Keratinocyte (primary cell): ENCODE measurements around the gene PCED1A. TPM values are rescaled to one million over a fixed set of nuclear protein-coding genes. Genes with fewer than 3 reads are reported as not detected.

Experiments
- DNase-seq: peaks from one replicate; pipeline ENCODE4 v3.0.0-alpha.2; 2011; ENCODE audit warnings: low read depth, missing footprints, low spot score
- FAIRE-seq: peaks from 2 replicates; lab custom pipeline; 2011; peaks lifted over from hg19 to GRCh38; lab: Jason Lieb, UNC
- H2AFZ ChIP-seq: 2 replicates; pipeline ENCODE4 v1.6.0; 2012; ENCODE audit warnings: low read length, control low read depth, inconsistent platforms; ENCODE audit not compliant: control insufficient read depth
- H3K27ac ChIP-seq: 2 replicates; pipeline ENCODE4 v1.5.1; 2011; ENCODE audit warnings: low read length; ENCODE audit not compliant: control insufficient read depth, insufficient read depth
- H3K27me3 ChIP-seq: 3 replicates; pipeline ENCODE4 v1.6.0; 2011; ENCODE audit warnings: low read length; ENCODE audit not compliant: control insufficient read depth, insufficient read depth; ENCODE audit errors: extremely low read depth
- H3K36me3 ChIP-seq, 2 experiments: 2 replicates in 1 of 2; 3 replicates in 1 of 2; pipeline ENCODE4 v1.5.1; 2011; ENCODE audit warnings: low read length in 2 of 2, mild to moderate bottlenecking in 1 of 2; ENCODE audit not compliant: control insufficient read depth in 2 of 2, insufficient read depth in 2 of 2; ENCODE audit errors: extremely low read depth in 1 of 2
- H3K4me1 ChIP-seq: 3 replicates; pipeline ENCODE4 v1.5.1; 2011; ENCODE audit warnings: low read length; ENCODE audit not compliant: control insufficient read depth, insufficient read depth; ENCODE audit errors: extremely low read depth
- H3K4me2 ChIP-seq: 3 replicates; pipeline ENCODE4 v1.6.0; 2011; ENCODE audit warnings: low read depth, low read length; ENCODE audit not compliant: control insufficient read depth, insufficient read depth; ENCODE audit errors: extremely low read depth
- H3K4me3 ChIP-seq, 3 experiments: fragments of 200-600 bp in 1 of 3; sonication (generic) in 1 of 3; 2 replicates in 2 of 3; 3 replicates in 1 of 3; pipeline ENCODE4 v1.5.1; 2011 to 2016; ENCODE audit warnings: low read length in 3 of 3, mild to moderate bottlenecking in 3 of 3, control low read depth in 2 of 3, inconsistent platforms in 1 of 3, low read depth in 1 of 3, mixed read lengths in 1 of 3, mixed run types in 1 of 3, moderate library complexity in 1 of 3; ENCODE audit not compliant: control insufficient read depth in 2 of 3, insufficient read depth in 2 of 3; ENCODE audit errors: extremely low read depth in 1 of 3
- H3K79me2 ChIP-seq: 2 replicates; pipeline ENCODE4 v1.6.0; 2012; ENCODE audit warnings: low read length; ENCODE audit not compliant: control insufficient read depth, insufficient read depth
- H3K9ac ChIP-seq: 3 replicates; pipeline ENCODE4 v1.6.0; 2011; ENCODE audit warnings: low read length; ENCODE audit not compliant: control insufficient read depth, insufficient read depth; ENCODE audit errors: extremely low read depth
- H3K9me1 ChIP-seq: 3 replicates; pipeline ENCODE4 v1.6.0; 2011; ENCODE audit warnings: low read length; ENCODE audit not compliant: control insufficient read depth, insufficient read depth; ENCODE audit errors: extremely low read depth
- H3K9me3 ChIP-seq: 2 replicates; pipeline ENCODE4 v1.5.1; 2012; ENCODE audit warnings: low read depth, low read length; ENCODE audit not compliant: control insufficient read depth
- H4K20me1 ChIP-seq: 3 replicates; pipeline ENCODE4 v1.6.0; 2011; ENCODE audit warnings: low read length; ENCODE audit not compliant: control insufficient read depth, insufficient read depth; ENCODE audit errors: extremely low read depth
- CTCF ChIP-seq, 3 experiments: IDR thresholded peaks in 1 of 3; conservative IDR thresholded peaks in 1 of 3; optimal IDR thresholded peaks in 1 of 3; 2 replicates in 2 of 3; 3 replicates in 1 of 3; pipeline versions ENCODE3 to v1.5.1; 2011; ENCODE audit warnings: low read length in 3 of 3, mild to moderate bottlenecking in 3 of 3, moderate library complexity in 2 of 3, control low read depth in 1 of 3, inconsistent platforms in 1 of 3; ENCODE audit not compliant: insufficient read depth in 2 of 3; ENCODE audit errors: extremely low read depth in 1 of 3
- EZH2 ChIP-seq: IDR thresholded peaks from one replicate; pipeline ENCODE4 v1.6.1; 2012; ENCODE audit warnings: inconsistent platforms, mild to moderate bottlenecking, low read length, moderate library complexity
- dilution Hi-C: fragments of 300-500 bp; cut with MboI; formaldehyde crosslinking; loops from one replicate; pipeline ENCODE4 v1.7.0; 2020; ENCODE audit warnings: low sequenced_read_pairs; ENCODE audit not compliant: extremely low pct_ligation_motif_present
- polyA plus RNA-seq, 5 experiments: library from polyadenylated mRNA; depleted of rRNA in 3 of 5; stranded (reverse) in 3 of 5; stranded (forward) in 1 of 5; unstranded in 1 of 5; fragments of >200 nt; gene quantifications; 1 replicate in 1 of 5; 2 replicates in 3 of 5; 3 replicates in 1 of 5; pipeline versions ENCODE4 v1.2.1 to v1.2.3, GENCODE V29; 2011 to 2012; ENCODE audit warnings: missing spikeins in 2 of 5, low read depth in 1 of 5, low replicate concordance in 1 of 5

PCED1A gene
- polyA plus RNA-seq, 1 donor (not counting 4 experiments of a cell fraction or from before 2014, with no cell fraction given), result 5.6 TPM

GRCh38 chr20:2794202-2794748 is 46.2 kb downstream of the PCED1A start:
- DNase-seq (no peak), FAIRE-seq (no peak)
- dilution Hi-C loops, result no loop called here
- H3K4me1 ChIP-seq, result peaks cover 2% of the 10 kb centered on the region
- TF ChIP-seq EZH2 (no peak), CTCF (optimal IDR thresholded peaks at IDR 0.05 in 1 of 3, IDR thresholded peaks at IDR 0.05 in 1 of 3, conservative IDR thresholded peaks at IDR 0.05 in 1 of 3; ENCODE audit: extremely low read depth in 1 of 3, insufficient read depth in 2 of 3, low read length in 3 of 3) (no peak)
- H3K27ac ChIP-seq, result no peak overlapping the region
- no peak overlapping the region for H2AFZ ChIP-seq
- H3K36me3 ChIP-seq, result no peaks in the 10 kb centered on the region
- H3K9me3 ChIP-seq, result no peaks in the 10 kb centered on the region
- peaks cover 62% of the 10 kb centered on the region for H3K27me3 ChIP-seq
- no peaks in the 10 kb centered on the region for H3K79me2 ChIP-seq
- H3K9me1 ChIP-seq, result no peaks in the 10 kb centered on the region
- no peak overlapping the region for H3K4me3 ChIP-seq
- H4K20me1 ChIP-seq, result no peaks in the 10 kb centered on the region
- H3K9ac ChIP-seq, result no peak overlapping the region
- no peak overlapping the region for H3K4me2 ChIP-seq

DNA sequence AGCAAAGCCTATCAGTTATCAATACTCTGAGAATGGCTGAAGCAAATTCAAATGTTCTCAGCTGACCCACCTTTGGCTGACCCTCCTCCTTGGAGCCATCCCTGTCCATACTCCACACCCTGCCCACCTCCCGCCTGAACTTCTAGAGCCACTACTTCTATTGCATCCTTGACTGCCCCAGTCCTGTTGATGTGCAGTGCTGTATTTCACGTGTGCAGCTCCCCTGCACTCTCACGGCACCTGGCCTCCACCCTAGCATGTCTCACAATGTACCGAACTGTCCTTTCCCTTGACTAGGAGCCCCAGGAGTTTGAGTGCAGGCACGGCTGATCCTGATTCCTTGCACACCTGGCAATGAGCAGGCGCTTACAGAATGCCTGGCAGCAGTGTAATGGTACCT is 47.0 kb downstream of the PCED1A start:
- no peak overlapping the region for H3K4me3 ChIP-seq
- no peak overlapping the region for H2AFZ ChIP-seq
- DNase-seq (no peak), FAIRE-seq (no peak)
- no peaks in the 10 kb centered on the region for H3K9me3 ChIP-seq
- no peaks in the 10 kb centered on the region for H3K36me3 ChIP-seq
- peaks cover 2% of the 10 kb centered on the region for H3K4me1 ChIP-seq
- no peaks in the 10 kb centered on the region for H3K79me2 ChIP-seq
- H3K4me2 ChIP-seq, result no peak overlapping the region
- H3K27me3 ChIP-seq, result peaks cover 55% of the 10 kb centered on the region
- H3K27ac ChIP-seq, result no peak overlapping the region
- TF ChIP-seq CTCF (optimal IDR thresholded peaks at IDR 0.05 in 1 of 3, IDR thresholded peaks at IDR 0.05 in 1 of 3, conservative IDR thresholded peaks at IDR 0.05 in 1 of 3; ENCODE audit: extremely low read depth in 1 of 3, insufficient read depth in 2 of 3, low read length in 3 of 3), result no peak
- no peak for TF ChIP-seq EZH2
- H3K9me1 ChIP-seq, result no peaks in the 10 kb centered on the region
- no peak overlapping the region for H3K9ac ChIP-seq
- H4K20me1 ChIP-seq, result no peaks in the 10 kb centered on the region
- dilution Hi-C loops, result no loop called here

Other genes starting within 250 kb of the PCED1A start
- gene NOP56, start 188.0 kb downstream of the PCED1A start, polyA plus RNA-seq, result 193 to 300 TPM (median 242 TPM) in 3 replicates
- gene IDH3B, start 176.4 kb downstream of the PCED1A start, polyA plus RNA-seq, result 113 to 131 TPM (median 123 TPM) in 3 replicates
- gene EBF4, start 147.9 kb downstream of the PCED1A start, polyA plus RNA-seq, result 0.12 to 0.17 TPM in 2 of 3 replicates, not detected in the other
- gene CPXM1, start 40.0 kb downstream of the PCED1A start, polyA plus RNA-seq, result not detected in 3 replicates
- not detected in 3 replicates for gene C20orf141, start 25.7 kb downstream of the PCED1A start, polyA plus RNA-seq
- gene TMEM239, start 24.3 kb downstream of the PCED1A start, polyA plus RNA-seq, result not detected in 3 replicates
- gene VPS16, start 90 bp upstream of the PCED1A start, polyA plus RNA-seq, result 22.7 to 28.7 TPM (median 25.2 TPM) in 3 replicates
- gene PTPRA, start 32.8 kb upstream of the PCED1A start, polyA plus RNA-seq, result 39.9 to 61.2 TPM (median 53.3 TPM) in 3 replicates
- gene GNRH2, start 203.0 kb upstream of the PCED1A start, polyA plus RNA-seq, result 0.18 TPM in 1 of 3 replicates, not detected in the others
- gene MRPS26, start 205.4 kb upstream of the PCED1A start, polyA plus RNA-seq, result 29.8 to 37.4 TPM (median 33.0 TPM) in 3 replicates
- not detected in 3 replicates for gene OXT, start 231.0 kb upstream of the PCED1A start, polyA plus RNA-seq
- not detected in 3 replicates for gene AVP, start 244.1 kb upstream of the PCED1A start, polyA plus RNA-seq